HG03469 (cell line): ENCODE measurements around the gene HOXD12.

Source experiments
- ATAC-seq: cut with Tn5 transposase; IDR thresholded peaks from one replicate; pipeline ENCODE4 v1.9.1; 2021; ENCODE audit warnings: mild to moderate bottlenecking, moderate library complexity, moderate number of reproducible peaks; ENCODE audit not compliant: unreplicated experiment

The HOXD12 gene

DNA sequence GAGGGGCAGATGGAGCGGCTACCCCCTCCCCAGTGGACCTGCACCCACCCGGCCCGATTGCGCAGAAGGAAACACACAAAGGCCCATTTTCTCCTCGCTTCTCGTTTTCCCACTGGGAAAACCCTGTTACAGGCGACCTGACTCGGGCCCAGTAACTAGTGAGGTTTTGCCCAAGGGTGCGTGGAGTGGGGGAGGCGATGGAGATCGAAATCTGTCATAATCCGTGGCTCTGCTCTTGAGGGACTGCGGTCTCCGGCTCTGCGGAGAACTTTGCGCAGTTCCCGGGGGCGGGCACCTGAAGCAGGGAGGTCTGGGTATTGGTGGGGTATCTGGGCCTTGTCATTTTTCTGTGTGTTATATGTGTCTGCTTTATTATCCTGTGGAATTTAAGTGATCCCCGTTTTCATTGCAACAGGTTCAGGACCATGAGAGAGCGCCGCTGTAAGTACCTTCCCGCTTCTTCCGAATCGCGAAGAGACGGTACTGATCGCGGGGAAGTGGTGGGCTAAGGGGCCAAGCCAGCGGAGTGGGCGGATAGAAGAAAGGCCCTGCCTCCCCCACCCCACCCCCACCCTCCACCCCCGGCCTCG is 47.7 kb downstream of the HOXD12 start:
- no peak for ATAC-seq

- ATAC-seq = no peak
Measured at GRCh38 chr2:176147800-176148496, 48.4 kb downstream of the HOXD12 start.

- ATAC-seq = no peak
Measured at GRCh38 chr2:176148751-176149421, 49.3 kb downstream of the HOXD12 start.

DNA sequence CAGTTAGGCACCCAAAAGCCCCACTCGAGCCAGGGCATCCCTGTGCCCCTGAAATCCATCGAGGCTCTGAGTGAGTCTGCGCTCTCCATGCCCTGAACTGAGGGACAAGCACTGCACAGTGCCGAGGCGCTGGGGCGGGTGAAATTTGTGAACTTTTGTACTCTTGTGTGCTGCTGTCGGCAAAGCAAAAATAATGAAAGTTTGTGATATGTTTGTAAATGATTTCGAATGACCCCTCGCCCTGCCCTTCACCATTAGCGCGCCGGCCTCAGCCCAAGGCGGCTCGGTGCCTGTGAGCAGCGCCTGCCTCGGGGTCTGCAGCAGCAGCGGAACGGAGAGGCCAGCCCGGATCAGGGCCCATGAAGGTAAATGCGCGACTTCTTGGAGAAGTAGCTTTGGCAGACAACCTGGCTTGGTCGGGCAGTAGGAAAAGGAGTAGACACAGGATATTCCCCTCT is 49.9 kb downstream of the HOXD12 start:
- ATAC-seq = no peak

DNA sequence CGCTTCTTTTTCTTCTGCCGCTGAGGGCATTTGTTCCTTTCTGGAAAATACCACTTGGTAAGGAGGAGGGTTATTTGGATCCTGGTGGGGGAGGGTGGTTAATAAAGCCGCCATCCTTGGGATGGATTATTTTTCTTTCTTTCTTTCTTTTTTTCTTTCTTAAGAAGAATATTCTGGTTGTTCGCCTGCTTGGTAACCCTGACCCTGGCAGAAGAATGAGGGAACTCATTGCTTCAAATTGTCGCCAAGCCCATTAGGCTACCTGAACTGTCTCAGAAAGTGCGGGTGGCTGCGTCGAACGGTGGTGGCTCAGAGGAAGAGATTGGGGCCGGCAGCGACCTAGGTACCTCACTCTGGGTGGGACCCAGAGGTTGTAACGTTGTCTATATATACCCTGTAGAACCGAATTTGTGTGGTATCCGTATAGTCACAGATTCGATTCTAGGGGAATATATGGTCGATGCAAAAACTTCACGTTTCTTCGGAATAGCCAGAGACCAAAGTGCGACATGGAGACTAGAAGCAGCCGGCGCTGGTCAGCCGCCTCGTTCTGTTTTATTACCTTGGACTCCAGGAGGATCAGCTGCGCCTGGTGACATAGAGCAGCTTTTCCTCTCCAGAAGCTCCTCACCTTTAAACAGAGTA is 50.5 kb downstream of the HOXD12 start:
- no peak for ATAC-seq

GRCh38 chr2:176150584-176151441 is 51.2 kb downstream of the HOXD12 start:
- no peak for ATAC-seq

GRCh38 chr2:176151442-176152287 is 52.1 kb downstream of the HOXD12 start, which contains the start of gene HOXD4:
Gene HOXD4 (plus strand): TSS chr2:176151550. CDS start chr2:176151634, 84 bp downstream.
- no peak for ATAC-seq
